ENCODE results near the gene CEP170B.
"Not testable (repeated sequence)": the region's sequence is repeated elsewhere in the genome, so short reads cannot be mapped to it uniquely, and the experiment has no call there.

The CEP170B gene

GRCh38 chr14:104879983-104880565 is 15.0 kb downstream of the CEP170B start:
- no peak for DNase-seq

GRCh38 chr14:104880584-104881210 is 15.6 kb downstream of the CEP170B start:
- no peak for DNase-seq

GRCh38 chr14:104881369-104881979 is 16.4 kb downstream of the CEP170B start:
- DNase-seq, result no peak

- no peak for DNase-seq
These were observed 17.4 kb downstream of the CEP170B start for GRCh38 chr14:104882325-104882973.

GRCh38 chr14:104882991-104883660 is 18.1 kb downstream of the CEP170B start:
- DNase-seq, result no peak

GRCh38 chr14:104883681-104884361 is 18.8 kb downstream of the CEP170B start:
- DNase-seq, result no peak

GRCh38 chr14:104884381-104884780 is 19.3 kb downstream of the CEP170B start:
- not testable (repeated sequence) for DNase-seq

- no peak for DNase-seq
These were observed 20.2 kb downstream of the CEP170B start for GRCh38 chr14:104885031-104885972.

GRCh38 chr14:104885973-104886689 is 21.1 kb downstream of the CEP170B start:
- DNase-seq, result no peak

GRCh38 chr14:104886690-104887622 is 21.9 kb downstream of the CEP170B start:
- DNase-seq, result no peak

GRCh38 chr14:104887623-104888488 is 22.8 kb downstream of the CEP170B start:
- no peak for DNase-seq

- no peak for DNase-seq
These were observed 23.7 kb downstream of the CEP170B start for GRCh38 chr14:104888489-104889374.

GRCh38 chr14:104889375-104889757 is 24.3 kb downstream of the CEP170B start:
- DNase-seq, result no peak

GRCh38 chr14:104890292-104890691 is 25.2 kb downstream of the CEP170B start:
- DNase-seq, result not testable (repeated sequence)

GRCh38 chr14:104891121-104891551 is 26.1 kb downstream of the CEP170B start:
- DNase-seq, result no peak

- no peak for DNase-seq
These were observed 26.8 kb downstream of the CEP170B start for GRCh38 chr14:104891664-104892530.

Measured in EL (cell line).